ENCODE data around the gene KRTAP2-4.
"Not testable (repeated sequence)": the region's sequence is repeated elsewhere in the genome, so short reads cannot be mapped to it uniquely, and the experiment has no call there.

KRTAP2-4 gene

GRCh38 chr17:41098481-41098880 is 32.8 kb upstream of the KRTAP2-4 start:
- no peak overlapping the region for H3K4me3 ChIP-seq (ENCODE audit: low read depth in 1 of 2, low read length in 2 of 2)
- no peak overlapping the region for H3K27ac ChIP-seq (ENCODE audit: low read depth, low read length)
- H3K36me3 ChIP-seq (ENCODE audit: control insufficient read depth in 1 of 2, insufficient read depth in 2 of 2, low read length in 2 of 2): no peaks in the 10 kb centered on the region
- H3K4me1 ChIP-seq (ENCODE audit: control insufficient read depth in 1 of 2, insufficient read depth in 2 of 2, low read length in 2 of 2): no peaks in the 10 kb centered on the region
- no peaks in the 10 kb centered on the region for H3K9me3 ChIP-seq (ENCODE audit: control insufficient read depth in 1 of 2, low read length in 2 of 2)
- no peaks in the 10 kb centered on the region for H3K27me3 ChIP-seq (ENCODE audit: control insufficient read depth in 1 of 2, insufficient read depth in 2 of 2, low read length in 2 of 2)
- no peak overlapping the region for H3K9ac ChIP-seq (ENCODE audit: low read depth in 1 of 2, low read length in 2 of 2)

GRCh38 chr17:41098042-41098441 is 32.4 kb upstream of the KRTAP2-4 start, which contains the start of gene KRTAP4-8:
KRTAP4-8 (minus strand) TSS chr17:41098142; CDS start chr17:41098084, 58 bp downstream.
- H3K9ac ChIP-seq (ENCODE audit: low read depth in 1 of 2, low read length in 2 of 2): no peak within 1 kb of the TSS
- H3K36me3 ChIP-seq (ENCODE audit: control insufficient read depth in 1 of 2, insufficient read depth in 2 of 2, low read length in 2 of 2): no peaks in the 10 kb centered on the region
- H3K4me3 ChIP-seq (ENCODE audit: low read depth in 1 of 2, low read length in 2 of 2): no peak within 1 kb of the TSS
- no peaks in the 10 kb centered on the region for H3K27me3 ChIP-seq (ENCODE audit: control insufficient read depth in 1 of 2, insufficient read depth in 2 of 2, low read length in 2 of 2)
- no peaks in the 10 kb centered on the region for H3K9me3 ChIP-seq (ENCODE audit: control insufficient read depth in 1 of 2, low read length in 2 of 2)
- no peak within 1 kb of the TSS for H3K27ac ChIP-seq (ENCODE audit: low read depth, low read length)
- H3K4me1 ChIP-seq (ENCODE audit: control insufficient read depth in 1 of 2, insufficient read depth in 2 of 2, low read length in 2 of 2): no peaks in the 10 kb centered on the region

- no peak overlapping the region for H3K9ac ChIP-seq (ENCODE audit: low read depth in 1 of 2, low read length in 2 of 2)
- H3K4me1 ChIP-seq (ENCODE audit: control insufficient read depth in 1 of 2, insufficient read depth in 2 of 2, low read length in 2 of 2): no peaks in the 10 kb centered on the region
- no peaks in the 10 kb centered on the region for H3K36me3 ChIP-seq (ENCODE audit: control insufficient read depth in 1 of 2, insufficient read depth in 2 of 2, low read length in 2 of 2)
- H3K9me3 ChIP-seq (ENCODE audit: control insufficient read depth in 1 of 2, low read length in 2 of 2): no peaks in the 10 kb centered on the region
- no peaks in the 10 kb centered on the region for H3K27me3 ChIP-seq (ENCODE audit: control insufficient read depth in 1 of 2, insufficient read depth in 2 of 2, low read length in 2 of 2)
- no peak overlapping the region for H3K27ac ChIP-seq (ENCODE audit: low read depth, low read length)
- H3K4me3 ChIP-seq (ENCODE audit: low read depth in 1 of 2, low read length in 2 of 2): no peak overlapping the region
These were observed 30.4 kb upstream of the KRTAP2-4 start for GRCh38 chr17:41096055-41096454.

GRCh38 chr17:41088760-41089352 is 23.2 kb upstream of the KRTAP2-4 start:
- H3K9ac ChIP-seq (ENCODE audit: low read depth in 1 of 2, low read length in 2 of 2); H3K4me1 ChIP-seq (ENCODE audit: control insufficient read depth in 1 of 2, insufficient read depth in 2 of 2, low read length in 2 of 2); H3K4me3 ChIP-seq (ENCODE audit: low read depth in 1 of 2, low read length in 2 of 2); H3K27me3 ChIP-seq (ENCODE audit: control insufficient read depth in 1 of 2, insufficient read depth in 2 of 2, low read length in 2 of 2); H3K27ac ChIP-seq (ENCODE audit: low read depth, low read length); H3K9me3 ChIP-seq (ENCODE audit: control insufficient read depth in 1 of 2, low read length in 2 of 2); H3K36me3 ChIP-seq (ENCODE audit: control insufficient read depth in 1 of 2, insufficient read depth in 2 of 2, low read length in 2 of 2): not testable (repeated sequence)

GRCh38 chr17:41084100-41084856 is 18.6 kb upstream of the KRTAP2-4 start, which contains the start of gene KRTAP4-7:
KRTAP4-7 (plus strand) TSS chr17:41084150; CDS start chr17:41084207, 57 bp downstream.
- H3K27me3 ChIP-seq (ENCODE audit: control insufficient read depth in 1 of 2, insufficient read depth in 2 of 2, low read length in 2 of 2); H3K4me3 ChIP-seq (ENCODE audit: low read depth in 1 of 2, low read length in 2 of 2); H3K9ac ChIP-seq (ENCODE audit: low read depth in 1 of 2, low read length in 2 of 2); H3K4me1 ChIP-seq (ENCODE audit: control insufficient read depth in 1 of 2, insufficient read depth in 2 of 2, low read length in 2 of 2); H3K27ac ChIP-seq (ENCODE audit: low read depth, low read length); H3K9me3 ChIP-seq (ENCODE audit: control insufficient read depth in 1 of 2, low read length in 2 of 2); H3K36me3 ChIP-seq (ENCODE audit: control insufficient read depth in 1 of 2, insufficient read depth in 2 of 2, low read length in 2 of 2): not testable (repeated sequence)

- H3K27ac ChIP-seq (ENCODE audit: low read depth, low read length); H3K9me3 ChIP-seq (ENCODE audit: control insufficient read depth in 1 of 2, low read length in 2 of 2): not testable (repeated sequence)
These were observed 17.7 kb upstream of the KRTAP2-4 start for GRCh38 chr17:41083427-41083826.

GRCh38 chr17:41082626-41083025 is 16.9 kb upstream of the KRTAP2-4 start:
- H3K27me3 ChIP-seq (ENCODE audit: control insufficient read depth in 1 of 2, insufficient read depth in 2 of 2, low read length in 2 of 2): no peaks in the 10 kb centered on the region
- no peak overlapping the region for H3K9ac ChIP-seq (ENCODE audit: low read depth in 1 of 2, low read length in 2 of 2)
- no peaks in the 10 kb centered on the region for H3K4me1 ChIP-seq (ENCODE audit: control insufficient read depth in 1 of 2, insufficient read depth in 2 of 2, low read length in 2 of 2)
- no peak overlapping the region for H3K27ac ChIP-seq (ENCODE audit: low read depth, low read length)
- H3K36me3 ChIP-seq (ENCODE audit: control insufficient read depth in 1 of 2, insufficient read depth in 2 of 2, low read length in 2 of 2): no peaks in the 10 kb centered on the region
- H3K9me3 ChIP-seq (ENCODE audit: control insufficient read depth in 1 of 2, low read length in 2 of 2): no peaks in the 10 kb centered on the region
- H3K4me3 ChIP-seq (ENCODE audit: low read depth in 1 of 2, low read length in 2 of 2): no peak overlapping the region

More at GRCh38 chr17:41083427-41083826, 17.7 kb upstream of the KRTAP2-4 start:
- H3K36me3 ChIP-seq (ENCODE audit: control insufficient read depth in 1 of 2, insufficient read depth in 2 of 2, low read length in 2 of 2); H3K4me3 ChIP-seq (ENCODE audit: low read depth in 1 of 2, low read length in 2 of 2); H3K4me1 ChIP-seq (ENCODE audit: control insufficient read depth in 1 of 2, insufficient read depth in 2 of 2, low read length in 2 of 2); H3K27me3 ChIP-seq (ENCODE audit: control insufficient read depth in 1 of 2, insufficient read depth in 2 of 2, low read length in 2 of 2); H3K9ac ChIP-seq (ENCODE audit: low read depth in 1 of 2, low read length in 2 of 2): not testable (repeated sequence)

GRCh38 chr17:41076788-41077187 is 11.1 kb upstream of the KRTAP2-4 start:
- Histone ChIP-seq H3K27me3 (ENCODE audit: control insufficient read depth in 1 of 2, insufficient read depth in 2 of 2, low read length in 2 of 2) (peaks cover 0 to 6% of the 10 kb centered on the region in 2 donors), H3K9me3 (ENCODE audit: control insufficient read depth in 1 of 2, low read length in 2 of 2) (no peaks in the 10 kb centered on the region)

GRCh38 chr17:41073676-41074075 is 8.0 kb upstream of the KRTAP2-4 start:
- Histone ChIP-seq H3K27me3 (ENCODE audit: control insufficient read depth in 1 of 2, insufficient read depth in 2 of 2, low read length in 2 of 2) (peaks cover 0 to 6% of the 10 kb centered on the region in 2 donors), H3K9me3 (ENCODE audit: control insufficient read depth in 1 of 2, low read length in 2 of 2) (no peaks in the 10 kb centered on the region), H3K4me1 (ENCODE audit: control insufficient read depth in 1 of 2, insufficient read depth in 2 of 2, low read length in 2 of 2) (no peaks in the 10 kb centered on the region), H3K27ac (ENCODE audit: low read depth, low read length) (no peak overlapping the region), H3K36me3 (ENCODE audit: control insufficient read depth in 1 of 2, insufficient read depth in 2 of 2, low read length in 2 of 2) (no peaks in the 10 kb centered on the region), H3K4me3 (ENCODE audit: low read depth in 1 of 2, low read length in 2 of 2) (no peak overlapping the region), H3K9ac (ENCODE audit: low read depth in 1 of 2, low read length in 2 of 2) (no peak overlapping the region)

More at GRCh38 chr17:41076788-41077187, 11.1 kb upstream of the KRTAP2-4 start:
- no peaks in the 10 kb centered on the region for H3K36me3 ChIP-seq (ENCODE audit: control insufficient read depth in 1 of 2, insufficient read depth in 2 of 2, low read length in 2 of 2)
- no peak overlapping the region for H3K27ac ChIP-seq (ENCODE audit: low read depth, low read length)
- H3K4me3 ChIP-seq (ENCODE audit: low read depth in 1 of 2, low read length in 2 of 2): no peak overlapping the region
- no peaks in the 10 kb centered on the region for H3K4me1 ChIP-seq (ENCODE audit: control insufficient read depth in 1 of 2, insufficient read depth in 2 of 2, low read length in 2 of 2)
- H3K9ac ChIP-seq (ENCODE audit: low read depth in 1 of 2, low read length in 2 of 2): no peak overlapping the region

GRCh38 chr17:41071606-41072360 is 6.1 kb upstream of the KRTAP2-4 start:
- H3K9ac ChIP-seq (ENCODE audit: low read depth in 1 of 2, low read length in 2 of 2): no peak overlapping the region
- no peaks in the 10 kb centered on the region for H3K4me1 ChIP-seq (ENCODE audit: control insufficient read depth in 1 of 2, insufficient read depth in 2 of 2, low read length in 2 of 2)
- H3K27ac ChIP-seq (ENCODE audit: low read depth, low read length): no peak overlapping the region
- peaks cover 0 to 6% of the 10 kb centered on the region in 2 donors for H3K27me3 ChIP-seq (ENCODE audit: control insufficient read depth in 1 of 2, insufficient read depth in 2 of 2, low read length in 2 of 2)
- H3K4me3 ChIP-seq (ENCODE audit: low read depth in 1 of 2, low read length in 2 of 2): no peak overlapping the region
- no peaks in the 10 kb centered on the region for H3K9me3 ChIP-seq (ENCODE audit: control insufficient read depth in 1 of 2, low read length in 2 of 2)
- H3K36me3 ChIP-seq (ENCODE audit: control insufficient read depth in 1 of 2, insufficient read depth in 2 of 2, low read length in 2 of 2): no peaks in the 10 kb centered on the region
